Astrocyte (in vitro differentiated cells and primary cell): ENCODE results near the gene SECISBP2. TPM values are rescaled to one million over a fixed set of nuclear protein-coding genes. Genes with fewer than 3 reads are reported as not detected.

Experiments
- DNase-seq: peaks from one replicate; pipeline ENCODE4 v3.0.0-alpha.2; 2010; ENCODE audit warnings: low read depth
- FAIRE-seq: peaks from 2 replicates; lab custom pipeline; 2011; peaks lifted over from hg19 to GRCh38; lab: Jason Lieb, UNC
- H2AFZ ChIP-seq: 2 replicates; pipeline ENCODE4 v1.6.0; 2012; ENCODE audit warnings: low read depth, low read length, inconsistent platforms
- H3K27ac ChIP-seq: 2 replicates; pipeline ENCODE4 v1.5.1; 2011; ENCODE audit warnings: low read depth, low read length, inconsistent platforms
- H3K27me3 ChIP-seq: 2 replicates; pipeline ENCODE4 v1.6.0; 2011; ENCODE audit warnings: low read length, inconsistent platforms; ENCODE audit not compliant: insufficient read depth
- H3K36me3 ChIP-seq: 2 replicates; pipeline ENCODE4 v1.5.1; 2011; ENCODE audit warnings: low read length, inconsistent platforms; ENCODE audit not compliant: insufficient read depth
- H3K4me1 ChIP-seq: 2 replicates; pipeline ENCODE4 v1.5.1; 2011; ENCODE audit warnings: low read length, inconsistent platforms; ENCODE audit not compliant: insufficient read depth
- H3K4me2 ChIP-seq: 2 replicates; pipeline ENCODE4 v1.6.0; 2012; ENCODE audit warnings: low read length, inconsistent platforms
- H3K4me3 ChIP-seq: 2 replicates; pipeline ENCODE4 v1.5.1; 2011; ENCODE audit warnings: low read depth, mild to moderate bottlenecking, low read length, inconsistent platforms; ENCODE audit not compliant: insufficient read depth
- H3K79me2 ChIP-seq: 2 replicates; pipeline ENCODE4 v1.6.0; 2012; ENCODE audit warnings: mild to moderate bottlenecking, low read length, inconsistent platforms; ENCODE audit not compliant: insufficient read depth
- H3K9ac ChIP-seq: 2 replicates; pipeline ENCODE4 v1.6.0; 2012; ENCODE audit warnings: mild to moderate bottlenecking, low read length, inconsistent platforms
- H3K9me3 ChIP-seq: 2 replicates; pipeline ENCODE4 v1.5.1; 2012; ENCODE audit warnings: low read depth, mild to moderate bottlenecking, low read length, inconsistent platforms; ENCODE audit not compliant: insufficient read depth
- H4K20me1 ChIP-seq: 2 replicates; pipeline ENCODE4 v1.6.0; 2012; ENCODE audit warnings: low read length, inconsistent platforms; ENCODE audit not compliant: insufficient read depth
- H3K27ac Mint-ChIP-seq: one replicate; pipeline ENCODE4 v1.8.0; 2021; ENCODE audit warnings: mild to moderate bottlenecking, mixed read lengths; ENCODE audit not compliant: unreplicated experiment
- H3K27me3 Mint-ChIP-seq: one replicate; pipeline ENCODE4 v1.8.0; 2021; ENCODE audit warnings: low read depth, mixed read lengths; ENCODE audit not compliant: unreplicated experiment
- H3K36me3 Mint-ChIP-seq: one replicate; pipeline ENCODE4 v1.8.0; 2021; ENCODE audit warnings: low read depth, mixed read lengths; ENCODE audit not compliant: unreplicated experiment
- H3K4me1 Mint-ChIP-seq: one replicate; pipeline ENCODE4 v1.8.0; 2021; ENCODE audit warnings: low read depth, mixed read lengths; ENCODE audit not compliant: unreplicated experiment
- H3K4me3 Mint-ChIP-seq: one replicate; pipeline ENCODE4 v1.8.0; 2021; ENCODE audit warnings: mild to moderate bottlenecking, moderate library complexity, mixed read lengths; ENCODE audit not compliant: unreplicated experiment
- H3K9me3 Mint-ChIP-seq: one replicate; pipeline ENCODE4 v1.8.0; 2021; ENCODE audit warnings: mild to moderate bottlenecking, mixed read lengths; ENCODE audit not compliant: unreplicated experiment
- EZH2 ChIP-seq: IDR thresholded peaks from 2 replicates; pipeline ENCODE4 v1.6.1; 2012; ENCODE audit warnings: mild to moderate bottlenecking, low read length, inconsistent platforms; ENCODE audit not compliant: insufficient read depth
- total RNA-seq: library from RNA; stranded (reverse); gene quantifications from 2 replicates; pipeline ENCODE4 v1.2.1, GENCODE V29; 2021
- TF ChIP-seq, protein P1 (sequence below): IDR thresholded peaks from 2 replicates; pipeline ENCODE4 v1.5.1; 2011; ENCODE audit warnings: low read depth, mild to moderate bottlenecking, inconsistent platforms, low read length, moderate library complexity; ENCODE audit not compliant: insufficient read depth

Gene SECISBP2
- total RNA-seq, 1 donor from 2014 or later, result 19.0 TPM

DNA sequence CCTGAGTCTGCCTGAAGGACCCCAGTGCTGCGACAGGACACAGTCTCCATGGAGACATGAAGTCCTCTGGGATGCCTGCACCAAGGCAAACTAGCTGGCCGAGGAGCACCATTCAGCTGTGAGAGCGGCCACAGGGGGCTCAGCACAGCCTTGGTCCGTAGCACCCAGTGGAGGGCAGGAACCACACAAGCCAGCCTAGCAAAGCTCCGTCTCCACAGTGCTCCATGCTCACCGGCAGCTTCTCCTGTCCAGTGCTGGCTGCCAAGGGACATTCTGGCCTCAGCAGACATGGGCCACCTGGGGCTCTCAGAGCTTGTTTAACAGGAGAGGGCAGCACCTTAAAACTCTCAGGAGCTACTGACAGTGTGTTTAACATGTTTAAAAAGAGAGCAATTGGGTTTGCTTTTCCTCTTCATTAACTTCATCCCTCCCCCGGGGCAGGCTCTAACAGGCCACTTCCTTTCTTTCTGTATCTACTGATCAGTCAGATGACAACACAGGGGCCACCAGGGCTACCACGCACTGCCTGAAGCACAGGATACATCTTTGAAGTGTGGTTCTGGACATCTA, 57.0 kb downstream of the SECISBP2 start:
- Histone ChIP-seq H3K36me3 (no peaks in the 10 kb centered on the region), H2AFZ (no peak overlapping the region), H3K4me3 (no peak overlapping the region), H4K20me1 (no peaks in the 10 kb centered on the region), H3K79me2 (no peaks in the 10 kb centered on the region), H3K4me1 (peaks cover 8% of the 10 kb centered on the region), H3K9ac (no peak overlapping the region), H3K27ac (no peak overlapping the region), H3K4me2 (no peak overlapping the region), H3K9me3 (no peaks in the 10 kb centered on the region), H3K27me3 (no peaks in the 10 kb centered on the region)
- peaks cover 9% of the 10 kb centered on the region for H3K36me3 Mint-ChIP-seq
- DNase-seq (no peak), FAIRE-seq (no peak)
- H3K27ac Mint-ChIP-seq, result no peak overlapping the region
- TF ChIP-seq, protein P1, sequence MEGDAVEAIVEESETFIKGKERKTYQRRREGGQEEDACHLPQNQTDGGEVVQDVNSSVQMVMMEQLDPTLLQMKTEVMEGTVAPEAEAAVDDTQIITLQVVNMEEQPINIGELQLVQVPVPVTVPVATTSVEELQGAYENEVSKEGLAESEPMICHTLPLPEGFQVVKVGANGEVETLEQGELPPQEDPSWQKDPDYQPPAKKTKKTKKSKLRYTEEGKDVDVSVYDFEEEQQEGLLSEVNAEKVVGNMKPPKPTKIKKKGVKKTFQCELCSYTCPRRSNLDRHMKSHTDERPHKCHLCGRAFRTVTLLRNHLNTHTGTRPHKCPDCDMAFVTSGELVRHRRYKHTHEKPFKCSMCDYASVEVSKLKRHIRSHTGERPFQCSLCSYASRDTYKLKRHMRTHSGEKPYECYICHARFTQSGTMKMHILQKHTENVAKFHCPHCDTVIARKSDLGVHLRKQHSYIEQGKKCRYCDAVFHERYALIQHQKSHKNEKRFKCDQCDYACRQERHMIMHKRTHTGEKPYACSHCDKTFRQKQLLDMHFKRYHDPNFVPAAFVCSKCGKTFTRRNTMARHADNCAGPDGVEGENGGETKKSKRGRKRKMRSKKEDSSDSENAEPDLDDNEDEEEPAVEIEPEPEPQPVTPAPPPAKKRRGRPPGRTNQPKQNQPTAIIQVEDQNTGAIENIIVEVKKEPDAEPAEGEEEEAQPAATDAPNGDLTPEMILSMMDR, result no peak
- no peak for TF ChIP-seq EZH2
- H3K9me3 Mint-ChIP-seq, result no peaks in the 10 kb centered on the region
- peaks cover 4% of the 10 kb centered on the region for H3K27me3 Mint-ChIP-seq
- H3K4me3 Mint-ChIP-seq, result no peak overlapping the region
- H3K4me1 Mint-ChIP-seq, result peaks cover 22% of the 10 kb centered on the region

- Mint-ChIP-seq H3K4me3 (no peak overlapping the region), H3K36me3 (peaks cover 9% of the 10 kb centered on the region), H3K9me3 (no peaks in the 10 kb centered on the region), H3K27ac (no peak overlapping the region), H3K4me1 (peaks cover 25% of the 10 kb centered on the region), H3K27me3 (peaks cover 4% of the 10 kb centered on the region)
- peaks cover 8% of the 10 kb centered on the region for H3K4me1 ChIP-seq
- H4K20me1 ChIP-seq, result no peaks in the 10 kb centered on the region
- FAIRE-seq (no peak), DNase-seq (no peak)
- H3K36me3 ChIP-seq, result no peaks in the 10 kb centered on the region
- H3K27ac ChIP-seq, result no peak overlapping the region
- H3K79me2 ChIP-seq, result no peaks in the 10 kb centered on the region
- no peak overlapping the region for H2AFZ ChIP-seq
- H3K4me2 ChIP-seq, result no peak overlapping the region
- no peak for TF ChIP-seq EZH2
- TF ChIP-seq, protein P1, result no peak
- H3K9ac ChIP-seq, result no peak overlapping the region
- H3K4me3 ChIP-seq, result no peak overlapping the region
- no peaks in the 10 kb centered on the region for H3K27me3 ChIP-seq
- H3K9me3 ChIP-seq, result no peaks in the 10 kb centered on the region
Measured at GRCh38 chr9:89376286-89376685, 58.0 kb downstream of the SECISBP2 start.

- Histone ChIP-seq H3K4me3 (no peak overlapping the region), H3K9ac (no peak overlapping the region)
Measured at GRCh38 chr9:89376741-89377351, 58.5 kb downstream of the SECISBP2 start.

More at GRCh38 chr9:89376741-89377351, 58.5 kb downstream of the SECISBP2 start:
- no peak for DNase-seq
- no peaks in the 10 kb centered on the region for H3K27me3 ChIP-seq
- no peaks in the 10 kb centered on the region for H3K9me3 ChIP-seq
- H3K4me3 Mint-ChIP-seq, result no peak overlapping the region
- FAIRE-seq, result no peak
- H3K4me1 ChIP-seq, result peaks cover 8% of the 10 kb centered on the region
- H3K36me3 ChIP-seq, result no peaks in the 10 kb centered on the region
- H3K79me2 ChIP-seq, result no peaks in the 10 kb centered on the region
- no peak overlapping the region for H3K27ac Mint-ChIP-seq
- TF ChIP-seq, protein P1, result no peak
- no peak for TF ChIP-seq EZH2
- H2AFZ ChIP-seq, result no peak overlapping the region
- H3K4me2 ChIP-seq, result no peak overlapping the region
- H3K9me3 Mint-ChIP-seq, result no peaks in the 10 kb centered on the region
- H4K20me1 ChIP-seq, result no peaks in the 10 kb centered on the region
- no peak overlapping the region for H3K27ac ChIP-seq
- peaks cover 4% of the 10 kb centered on the region for H3K27me3 Mint-ChIP-seq
- peaks cover 25% of the 10 kb centered on the region for H3K4me1 Mint-ChIP-seq
- H3K36me3 Mint-ChIP-seq, result peaks cover 9% of the 10 kb centered on the region
